ENCODE data around the gene WNT7A.
"Not testable (repeated sequence)": the region's sequence is repeated elsewhere in the genome, so short reads cannot be mapped to it uniquely, and the experiment has no call there.

The WNT7A gene

GRCh38 chr3:13879946-13880810 lies at the start of gene WNT7A:
Gene WNT7A (minus strand): TSS chr3:13880071. CDS start chr3:13879816, 255 bp downstream.
- peak within 1 kb of the TSS; percentile 51 for H3K4me3 ChIP-seq (ENCODE audit: low read depth, low read length)

GRCh38 chr3:13928741-13929140 lies 48.9 kb upstream of the WNT7A start:
- not testable (repeated sequence) for H3K4me3 ChIP-seq (ENCODE audit: low read depth, low read length)

- H3K4me3 ChIP-seq (ENCODE audit: low read depth, low read length), result no peak overlapping the region
These were observed 47.4 kb upstream of the WNT7A start for GRCh38 chr3:13927295-13927694.

GRCh38 chr3:13916375-13916774 lies 36.5 kb upstream of the WNT7A start:
- no peak overlapping the region for H3K4me3 ChIP-seq (ENCODE audit: low read depth, low read length)

- no peak overlapping the region for H3K4me3 ChIP-seq (ENCODE audit: low read depth, low read length)
These were observed 22.9 kb upstream of the WNT7A start for GRCh38 chr3:13902648-13903238.

- H3K4me3 ChIP-seq (ENCODE audit: low read depth, low read length), result no peak overlapping the region
These were observed 22.2 kb upstream of the WNT7A start for GRCh38 chr3:13901935-13902584.

- H3K4me3 ChIP-seq (ENCODE audit: low read depth, low read length), result no peak overlapping the region
These were observed 18.5 kb upstream of the WNT7A start for GRCh38 chr3:13898346-13898745.

- H3K4me3 ChIP-seq (ENCODE audit: low read depth, low read length), result no peak overlapping the region
These were observed 16.7 kb upstream of the WNT7A start for GRCh38 chr3:13896473-13897154.

- peak overlapping the region; percentile 47 for H3K4me3 ChIP-seq (ENCODE audit: low read depth, low read length)
These were observed 15.6 kb upstream of the WNT7A start for GRCh38 chr3:13895155-13896105.

- H3K4me3 ChIP-seq (ENCODE audit: low read depth, low read length), result peak overlapping the region; percentile 37
These were observed 14.9 kb upstream of the WNT7A start for GRCh38 chr3:13894807-13895154.

- no peak overlapping the region for H3K4me3 ChIP-seq (ENCODE audit: low read depth, low read length)
These were observed 14.4 kb upstream of the WNT7A start for GRCh38 chr3:13894096-13894806.

GRCh38 chr3:13892304-13892703 lies 12.4 kb upstream of the WNT7A start:
- H3K4me3 ChIP-seq (ENCODE audit: low read depth, low read length), result no peak overlapping the region

GRCh38 chr3:13891492-13892073 lies 11.7 kb upstream of the WNT7A start:
- no peak overlapping the region for H3K4me3 ChIP-seq (ENCODE audit: low read depth, low read length)

- no peak overlapping the region for H3K4me3 ChIP-seq (ENCODE audit: low read depth, low read length)
These were observed 11.1 kb upstream of the WNT7A start for GRCh38 chr3:13891017-13891392.

GRCh38 chr3:13890377-13891016 lies 10.6 kb upstream of the WNT7A start:
- no peak overlapping the region for H3K4me3 ChIP-seq (ENCODE audit: low read depth, low read length)

- no peak overlapping the region for H3K4me3 ChIP-seq (ENCODE audit: low read depth, low read length)
These were observed 8.7 kb upstream of the WNT7A start for GRCh38 chr3:13888576-13888975.

- H3K4me3 ChIP-seq (ENCODE audit: low read depth, low read length), result no peak overlapping the region
These were observed 7.8 kb upstream of the WNT7A start for GRCh38 chr3:13887495-13888300.

GRCh38 chr3:13886593-13887129 lies 6.8 kb upstream of the WNT7A start:
- H3K4me3 ChIP-seq (ENCODE audit: low read depth, low read length), result no peak overlapping the region

All from iPS-11a (cell line).